ENCODE results near the gene ADRM1.

The ADRM1 gene, protein sequence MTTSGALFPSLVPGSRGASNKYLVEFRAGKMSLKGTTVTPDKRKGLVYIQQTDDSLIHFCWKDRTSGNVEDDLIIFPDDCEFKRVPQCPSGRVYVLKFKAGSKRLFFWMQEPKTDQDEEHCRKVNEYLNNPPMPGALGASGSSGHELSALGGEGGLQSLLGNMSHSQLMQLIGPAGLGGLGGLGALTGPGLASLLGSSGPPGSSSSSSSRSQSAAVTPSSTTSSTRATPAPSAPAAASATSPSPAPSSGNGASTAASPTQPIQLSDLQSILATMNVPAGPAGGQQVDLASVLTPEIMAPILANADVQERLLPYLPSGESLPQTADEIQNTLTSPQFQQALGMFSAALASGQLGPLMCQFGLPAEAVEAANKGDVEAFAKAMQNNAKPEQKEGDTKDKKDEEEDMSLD

DNA sequence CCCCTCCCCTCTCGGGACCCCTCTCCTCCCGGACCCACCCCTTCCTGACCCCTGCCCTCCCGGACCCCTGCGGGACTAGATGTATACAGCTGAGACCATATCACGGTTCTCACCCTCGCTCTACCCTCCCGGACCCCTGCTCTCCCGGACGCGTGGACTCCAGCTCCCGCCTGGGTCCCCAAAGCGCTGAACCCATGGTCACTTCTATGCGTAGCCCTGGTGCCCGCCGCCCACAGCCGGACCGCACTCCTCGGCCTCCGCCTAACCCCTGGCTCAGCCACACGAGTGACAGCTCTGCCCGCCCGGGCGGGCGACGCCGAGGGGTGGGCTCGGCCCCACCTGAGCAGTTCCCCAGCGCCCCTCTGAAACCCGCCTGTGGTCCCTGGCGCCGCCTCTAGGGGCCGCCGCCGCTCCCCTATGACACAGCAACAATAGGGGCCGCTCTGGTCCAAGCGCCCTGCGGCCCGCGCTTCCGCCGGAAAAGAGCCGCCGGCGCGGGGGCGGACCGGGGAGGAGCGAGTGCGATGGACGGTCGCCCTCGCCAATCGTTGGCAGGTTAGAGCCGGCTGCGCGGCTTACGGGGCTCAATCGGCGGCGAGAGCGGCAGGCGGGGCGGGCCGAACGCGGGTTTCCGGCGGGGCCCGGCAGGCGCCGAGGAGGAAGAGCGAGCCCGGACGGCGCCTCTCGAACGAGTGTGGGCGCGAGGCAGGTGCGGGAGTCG, at the start of gene ADRM1:
Gene ADRM1, plus strand, starts transcription at position 657 of the 721 bp plus-strand sequence. CDS start 572 bp downstream, outside the sequence.
- DNase-seq, result peak; percentile 97

DNA sequence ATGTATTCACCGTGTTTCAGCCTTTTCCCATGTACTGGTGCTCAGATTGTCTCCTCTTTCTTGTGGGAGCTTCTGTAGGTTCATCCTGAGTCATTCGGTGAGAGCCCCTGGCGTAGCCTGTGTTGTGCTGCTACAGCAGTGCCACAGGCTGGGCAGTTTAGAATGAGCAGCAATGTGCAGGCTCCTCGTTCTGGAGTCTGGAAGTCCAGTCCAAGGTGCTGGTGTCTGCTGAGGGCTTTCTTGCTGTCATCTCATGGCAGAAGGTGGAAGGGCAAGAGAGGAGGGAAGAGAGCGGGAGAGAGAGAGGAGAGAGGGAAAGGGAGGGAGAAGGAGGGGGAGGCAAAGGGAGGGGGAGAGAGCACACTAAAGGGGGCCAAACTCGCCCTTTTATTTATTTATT, 49.4 kb upstream of the ADRM1 start:
- DNase-seq, result no peak

DNA sequence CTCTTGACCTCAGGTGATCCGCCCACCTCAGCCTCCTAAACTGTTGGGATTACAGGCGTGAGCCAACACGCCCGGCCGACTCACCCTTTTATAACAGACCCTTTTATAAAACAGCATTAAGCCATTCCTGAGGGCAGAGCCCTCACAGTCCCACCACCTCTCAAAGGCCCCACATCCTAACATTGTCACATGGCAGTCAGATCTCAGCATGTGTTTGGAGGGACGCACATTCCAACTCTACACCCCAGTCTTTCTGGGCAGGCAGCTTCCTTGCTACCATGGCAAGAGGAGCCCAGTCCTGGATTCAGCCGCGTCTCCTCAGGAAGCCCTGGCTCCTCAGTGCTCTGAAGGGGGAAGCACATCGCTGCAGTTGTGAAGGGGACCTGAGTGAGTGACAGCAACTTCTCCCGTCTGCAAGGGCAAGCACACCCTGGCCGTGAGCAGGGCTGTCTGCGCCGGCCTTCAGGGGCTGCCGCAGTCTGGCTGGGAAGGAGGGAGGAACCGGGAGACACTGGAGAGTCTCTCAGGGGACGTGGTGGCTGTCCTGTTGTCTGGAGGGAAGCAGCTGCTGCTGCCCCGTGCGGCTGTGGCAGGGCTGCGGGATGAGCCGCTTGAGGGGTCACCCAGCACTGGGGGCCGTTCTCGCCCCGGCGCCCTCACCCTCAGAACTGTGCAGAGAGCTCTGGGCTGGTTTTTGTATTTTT, 48.6 kb upstream of the ADRM1 start:
- no peak for DNase-seq

DNA sequence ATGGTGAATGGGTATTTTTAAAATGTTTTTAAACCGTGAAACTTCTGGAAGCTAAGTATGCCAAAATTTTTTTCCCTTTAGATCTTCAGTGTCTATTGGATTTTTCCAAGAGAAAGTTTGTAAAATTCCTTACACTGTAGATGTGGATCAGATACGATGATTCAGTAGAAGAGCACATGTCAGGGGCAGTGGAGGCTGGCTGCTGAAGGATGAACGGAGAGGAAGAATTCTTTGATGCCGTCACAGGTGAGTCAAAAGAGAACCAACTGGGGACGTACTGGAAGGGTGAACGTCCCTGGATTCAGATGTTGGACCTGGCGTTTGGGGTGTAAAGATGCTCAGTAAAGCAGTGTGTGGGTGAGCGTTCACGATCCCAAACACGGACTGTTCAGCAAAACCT, 46.8 kb upstream of the ADRM1 start:
- DNase-seq, result no peak

DNA sequence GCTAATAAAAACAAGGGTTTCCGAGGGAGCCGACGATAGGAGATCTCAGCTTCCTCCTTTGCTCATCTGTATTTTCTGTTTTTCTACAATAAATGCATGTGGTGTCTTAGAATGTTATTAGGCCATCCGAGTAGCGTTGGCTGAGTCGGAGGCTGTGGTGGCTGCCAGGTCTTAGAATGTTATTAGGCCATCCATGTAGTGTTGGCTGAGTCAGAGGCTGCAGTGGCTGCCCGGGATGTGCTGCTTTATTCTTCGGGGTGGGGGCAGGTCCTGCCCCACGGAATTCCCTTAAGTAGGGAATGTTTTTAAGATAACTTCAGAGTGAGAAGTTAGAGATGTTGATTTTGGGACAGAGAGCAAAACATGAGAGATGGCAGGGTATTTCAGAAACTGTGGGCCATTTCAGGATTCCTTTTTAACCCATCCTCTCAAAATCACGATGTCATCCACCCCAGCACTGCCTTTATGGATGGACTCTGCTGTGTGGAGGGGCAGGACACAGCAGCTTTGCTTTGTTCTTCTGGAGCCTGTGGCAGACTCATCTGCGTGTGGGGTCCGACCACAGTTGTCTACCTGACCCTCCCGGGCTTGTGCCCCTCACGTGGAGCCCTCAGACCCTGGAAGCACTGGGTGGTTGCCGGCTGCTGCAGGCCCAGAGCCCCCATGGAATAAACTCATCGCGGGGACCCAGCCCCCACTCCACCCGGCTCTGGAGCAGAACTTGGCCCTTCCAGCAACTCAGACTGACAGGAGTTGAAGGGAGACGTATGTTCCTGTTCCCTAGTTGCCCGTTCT, 44.1 kb upstream of the ADRM1 start:
- no peak for DNase-seq

DNA sequence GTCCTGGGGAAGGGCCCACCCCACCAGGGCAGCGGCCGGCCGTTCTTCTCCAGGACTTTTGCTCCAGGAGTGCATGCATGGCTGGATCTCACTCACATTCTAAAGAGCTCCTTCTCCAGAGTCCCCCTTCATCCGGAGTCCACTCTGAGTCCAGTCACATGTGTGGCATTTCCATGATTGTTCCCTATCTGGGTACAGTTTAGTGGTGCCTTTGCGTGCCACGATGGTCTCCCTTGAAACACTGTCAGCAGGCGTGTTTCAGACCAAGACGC, 43.6 kb upstream of the ADRM1 start:
- no peak for DNase-seq

DNA sequence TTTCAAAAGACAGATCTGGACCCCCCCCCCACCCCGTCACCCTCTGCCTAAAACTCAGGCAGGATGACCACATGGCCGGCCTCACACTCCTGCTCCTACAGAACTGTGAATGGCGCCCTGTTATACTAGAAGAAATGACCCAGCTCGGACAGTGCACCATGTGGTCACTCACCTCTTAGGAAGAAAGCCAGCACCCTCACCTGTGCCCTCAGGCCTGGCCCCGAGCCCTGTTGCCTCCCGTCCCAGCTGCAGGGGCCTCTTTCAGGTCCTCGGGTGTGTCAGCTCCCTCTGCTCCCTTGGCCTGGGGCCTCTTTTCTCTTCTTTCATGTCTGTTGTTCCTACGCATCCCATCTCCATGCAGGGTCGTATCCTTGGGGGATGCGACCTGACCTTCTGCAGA, 40.7 kb upstream of the ADRM1 start:
- no peak for DNase-seq

DNA sequence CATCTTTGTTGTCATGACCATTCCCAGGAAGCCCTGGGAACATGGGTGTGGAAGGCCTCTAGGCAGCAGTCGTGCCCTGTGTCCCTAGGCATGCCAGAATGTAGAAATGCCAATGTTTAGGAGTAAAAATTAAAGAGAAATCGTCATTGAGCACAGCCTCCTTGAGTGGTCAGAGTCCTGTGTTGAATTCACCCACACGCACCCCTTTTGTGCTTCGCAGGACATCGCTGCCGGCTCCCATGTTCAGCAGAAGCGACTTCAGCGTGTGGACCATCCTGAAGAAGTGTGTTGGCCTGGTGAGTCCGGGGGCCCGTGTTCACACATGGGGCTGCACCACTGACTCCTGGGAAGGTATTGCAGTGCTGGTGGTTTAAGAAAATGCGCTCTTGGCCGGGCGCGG, 39.4 kb upstream of the ADRM1 start:
- DNase-seq, result no peak

DNA sequence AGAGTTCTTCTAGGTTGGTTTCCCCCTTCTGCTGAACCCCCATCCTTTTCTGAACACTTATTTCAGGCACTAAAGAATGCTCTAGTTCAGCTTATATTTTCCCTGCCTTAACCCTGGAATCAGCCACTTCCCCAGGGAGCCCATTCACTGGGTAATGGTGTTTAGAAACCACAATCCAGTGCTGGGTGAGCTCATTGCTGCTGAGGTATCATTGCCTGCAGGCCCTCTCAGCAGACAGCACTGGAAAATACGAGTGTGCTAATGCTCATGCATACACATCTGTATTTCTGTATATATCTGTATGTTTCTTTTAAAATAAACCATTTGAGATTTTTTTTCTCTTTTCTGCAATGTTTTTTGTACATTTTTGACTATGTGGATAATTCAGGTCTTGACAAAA, 37.4 kb upstream of the ADRM1 start:
- DNase-seq, result no peak

DNA sequence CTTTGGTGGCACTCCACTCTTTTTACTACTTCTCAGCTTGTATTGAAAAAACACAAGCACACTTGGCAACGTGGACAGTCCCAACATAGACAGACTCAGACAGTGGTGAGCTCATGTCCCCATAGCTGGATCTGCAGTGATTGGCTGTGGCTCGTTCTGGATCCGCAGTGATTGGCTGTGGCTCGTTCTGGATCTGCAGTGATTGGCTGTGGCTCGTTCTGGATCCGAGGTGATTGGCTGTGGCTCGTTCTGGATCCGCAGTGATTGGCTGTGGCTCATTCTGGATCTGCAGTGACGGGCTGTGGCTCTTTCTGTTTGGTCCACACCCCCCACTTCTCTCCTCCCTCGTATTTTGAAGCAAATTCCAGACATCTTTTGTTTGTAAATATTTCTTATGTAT, 36.5 kb upstream of the ADRM1 start:
- DNase-seq, result peak; percentile 11 to 13

DNA sequence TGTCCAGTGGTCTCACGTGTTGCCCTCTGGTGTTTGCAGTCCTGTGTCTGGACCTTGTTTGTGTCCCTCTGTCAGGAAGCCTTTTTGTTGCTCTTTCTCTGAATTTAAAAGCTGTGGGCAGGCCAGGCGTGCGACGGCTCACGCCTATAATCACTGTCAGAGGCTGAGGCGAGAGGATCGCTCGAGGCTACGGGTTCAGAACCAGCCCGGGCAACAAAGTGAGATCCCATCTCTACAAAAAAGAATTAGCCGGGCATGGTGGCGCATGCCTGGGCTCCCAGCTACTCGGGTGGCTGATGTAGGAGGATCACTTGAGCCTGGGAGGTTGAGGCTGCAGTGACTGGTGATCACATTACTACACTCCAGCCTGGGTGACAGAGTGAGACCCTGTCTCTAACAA, 35.9 kb upstream of the ADRM1 start:
- no peak for DNase-seq

DNA sequence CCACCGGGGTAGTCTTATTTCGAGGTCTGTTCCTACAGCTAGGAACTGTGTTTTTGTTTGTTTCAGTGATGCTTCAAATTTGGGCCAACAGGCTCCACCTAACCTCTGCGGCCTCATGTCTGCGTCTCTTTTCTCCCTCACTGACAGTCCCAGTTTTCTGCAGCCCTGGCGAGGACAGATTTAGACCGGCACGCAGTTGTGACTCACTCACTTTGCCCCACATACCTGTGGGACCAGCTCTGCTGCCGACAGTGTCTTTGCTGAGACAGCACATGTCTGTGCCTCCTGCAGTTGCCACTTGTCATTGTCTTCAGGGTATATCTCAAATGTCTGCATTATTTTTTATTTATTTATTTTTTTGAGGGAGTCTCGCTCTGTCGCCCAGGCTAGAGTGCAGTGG, 35.3 kb upstream of the ADRM1 start:
- no peak for DNase-seq

DNA sequence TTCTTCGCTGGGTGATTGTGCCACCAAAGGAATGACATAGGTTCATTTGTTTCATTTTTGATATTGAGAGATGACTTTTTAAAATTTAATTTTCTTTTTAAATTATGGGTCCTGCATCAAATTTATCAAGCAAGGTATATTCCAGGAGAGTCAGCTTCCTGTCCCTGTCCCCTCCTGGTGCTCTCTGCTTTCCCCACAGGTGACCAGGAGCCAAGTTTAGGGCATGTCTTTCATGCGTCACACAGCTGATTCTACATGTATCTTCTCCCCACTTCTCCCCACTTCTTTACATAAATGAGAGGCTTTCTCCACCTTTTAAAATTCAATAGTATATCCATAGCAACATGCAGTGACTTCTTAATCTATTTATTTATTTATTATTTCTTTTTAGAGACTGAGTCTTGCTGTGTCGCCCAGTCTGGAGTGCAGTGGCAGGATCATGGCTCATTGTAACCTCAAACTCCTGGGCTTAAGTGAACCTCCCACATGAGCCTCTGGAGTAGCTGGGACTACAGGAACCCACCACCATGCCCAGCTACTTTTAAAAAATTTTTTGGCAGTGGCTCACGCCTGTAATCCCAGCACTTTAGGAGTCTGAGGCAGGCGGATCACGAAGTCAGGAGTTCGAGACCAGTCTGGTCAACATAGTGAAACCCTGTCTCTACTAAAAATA, 34.4 kb upstream of the ADRM1 start:
- DNase-seq, result no peak

DNA sequence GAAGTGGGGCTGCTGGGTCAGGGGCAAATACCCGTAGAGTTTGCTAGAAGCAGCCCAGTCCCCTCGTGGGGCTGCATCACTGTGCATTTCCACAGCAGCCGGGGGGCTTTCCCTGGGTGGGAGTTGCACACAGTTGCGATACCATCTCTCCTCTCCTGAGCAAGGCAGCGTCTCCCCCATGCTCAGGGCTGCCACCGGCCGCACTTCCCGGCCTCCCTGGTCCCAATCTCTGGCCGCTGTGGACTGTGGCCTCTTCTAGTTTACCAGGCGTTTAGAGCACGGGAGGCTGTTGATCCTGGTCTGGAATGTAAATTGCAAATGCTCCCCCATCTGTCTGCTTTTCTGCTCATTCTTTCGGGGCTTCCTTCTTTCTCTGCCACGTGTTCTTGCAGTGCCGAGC, 33.4 kb upstream of the ADRM1 start:
- DNase-seq, result no peak

DNA sequence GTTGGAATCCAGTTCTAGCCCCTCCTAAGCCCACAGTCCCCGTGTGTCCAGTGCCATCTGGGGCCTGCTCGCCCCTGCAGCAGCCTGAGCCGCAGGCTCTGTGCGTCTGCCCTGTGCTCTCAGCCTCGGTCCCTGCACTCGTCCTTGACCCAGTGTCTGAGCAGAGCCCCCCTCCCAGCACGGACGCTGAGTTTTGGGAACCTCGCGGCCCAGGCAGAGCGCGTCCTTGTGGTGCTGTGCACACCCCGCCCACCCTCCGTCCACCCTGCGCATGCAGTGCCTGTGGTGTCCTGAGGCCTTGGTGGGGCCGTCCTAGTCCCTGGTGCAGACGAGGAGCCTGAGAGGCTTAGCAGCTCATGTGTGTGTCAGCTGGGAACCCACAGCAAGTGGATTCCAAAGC, 32.9 kb upstream of the ADRM1 start:
- DNase-seq, result no peak

DNA sequence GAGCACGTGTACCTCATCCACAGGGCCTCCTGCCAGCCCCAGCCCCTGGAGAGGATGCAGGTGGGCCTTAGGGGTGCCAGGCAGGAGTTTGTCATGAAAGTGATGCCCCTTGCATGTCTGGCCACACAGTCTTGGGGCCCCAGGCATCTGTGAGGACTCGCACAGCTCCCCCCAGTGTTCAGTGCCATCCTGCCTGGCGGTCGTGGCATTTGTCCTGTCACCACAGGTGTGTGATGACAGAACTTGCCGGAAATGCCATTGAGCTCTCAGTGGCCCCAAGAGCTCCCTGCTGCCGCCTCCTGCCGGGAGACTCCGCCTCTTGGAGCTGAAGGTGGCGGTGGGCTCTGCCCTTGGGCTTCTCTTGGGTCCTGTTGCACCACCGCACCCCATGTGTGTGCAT, 30.6 kb upstream of the ADRM1 start:
- DNase-seq, result no peak

DNA sequence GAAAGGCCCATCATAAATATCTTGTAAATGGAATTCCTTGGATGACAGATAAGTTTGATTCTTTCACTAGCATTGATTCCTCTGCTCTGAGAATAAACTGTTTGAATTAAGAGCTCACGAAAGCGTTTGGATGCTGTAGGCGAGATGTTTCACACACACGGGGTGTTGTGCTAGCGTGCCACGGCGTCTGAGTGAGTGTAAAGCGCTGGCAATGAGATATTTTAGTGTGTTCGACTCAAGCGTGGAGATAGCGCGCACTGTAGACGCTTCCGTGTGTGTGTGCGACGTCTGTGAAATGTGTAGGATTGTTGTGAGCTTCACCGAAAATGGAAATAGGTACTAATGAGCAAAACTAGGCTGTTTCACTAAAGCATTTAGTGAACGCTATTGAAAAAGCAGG, 29.4 kb upstream of the ADRM1 start:
- DNase-seq, result no peak

DNA sequence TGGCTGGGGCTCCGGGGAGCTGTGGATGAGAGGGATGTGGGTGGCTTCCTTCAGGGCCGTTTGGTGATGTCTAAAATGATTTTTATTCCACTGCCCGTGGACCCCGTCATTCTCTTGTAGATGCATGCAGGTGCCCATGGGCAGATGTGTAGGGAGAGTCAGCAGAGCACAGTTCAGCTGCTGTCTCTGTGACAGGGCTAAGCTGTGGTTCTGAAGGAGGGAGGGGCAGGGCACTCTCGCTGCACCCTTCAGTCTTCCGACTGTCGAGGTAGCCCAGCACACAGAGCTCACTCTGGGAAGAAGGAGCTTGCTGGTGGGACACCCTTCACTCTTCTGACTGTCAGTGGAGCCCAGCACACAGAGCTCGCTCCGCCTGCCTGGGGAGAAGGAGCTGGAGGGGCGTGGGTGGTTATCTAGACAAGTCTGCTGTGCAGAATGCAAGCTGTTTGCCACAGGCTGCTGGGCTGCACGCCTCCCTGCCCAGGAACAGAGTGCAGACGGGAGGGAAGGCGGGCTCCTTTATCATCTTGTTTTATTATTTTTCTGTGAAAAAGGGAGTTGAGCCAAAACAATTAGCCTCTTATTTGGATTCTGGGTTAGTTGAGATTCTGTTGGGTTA, 28.4 kb upstream of the ADRM1 start:
- DNase-seq, result no peak

DNA sequence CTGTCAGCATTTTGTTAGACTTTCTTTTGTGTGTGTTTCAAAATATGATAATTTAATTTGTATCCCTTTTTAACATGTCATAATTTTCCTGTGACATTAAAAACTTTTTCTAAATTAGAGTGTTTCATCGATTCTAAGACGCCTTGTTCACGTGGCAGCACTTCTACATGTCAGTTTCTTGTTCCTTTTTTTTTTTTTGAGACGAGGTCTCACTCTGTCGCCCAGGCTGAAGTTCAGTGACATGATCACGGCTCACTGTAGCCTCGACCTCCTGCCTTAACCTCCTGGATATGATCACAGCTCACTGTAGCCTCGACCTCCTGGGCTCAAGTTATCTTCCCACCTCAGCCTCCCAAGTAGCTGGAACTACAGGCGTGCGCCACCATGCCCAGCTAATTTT, 27.6 kb upstream of the ADRM1 start:
- DNase-seq, result no peak

DNA sequence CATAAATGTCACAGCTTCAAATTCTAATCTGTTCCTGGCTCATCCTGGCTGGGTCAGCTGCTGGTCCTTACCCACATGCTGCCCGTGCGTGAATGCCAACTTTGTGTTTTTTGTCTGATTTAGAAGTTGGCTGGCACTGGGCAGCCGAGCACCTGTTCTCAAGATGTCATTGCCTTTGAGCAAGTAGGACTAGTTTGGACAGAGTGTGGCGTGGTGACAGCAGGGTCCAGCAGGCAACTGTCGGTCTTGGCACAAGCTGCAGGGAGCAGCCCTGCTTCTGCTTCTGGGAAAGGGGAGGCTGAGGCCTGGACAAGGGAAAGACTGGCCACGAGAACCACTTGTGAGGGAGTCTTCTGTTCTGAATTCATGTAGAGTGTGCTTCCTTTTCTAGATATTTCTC, 26.4 kb upstream of the ADRM1 start:
- no peak for DNase-seq

DNA sequence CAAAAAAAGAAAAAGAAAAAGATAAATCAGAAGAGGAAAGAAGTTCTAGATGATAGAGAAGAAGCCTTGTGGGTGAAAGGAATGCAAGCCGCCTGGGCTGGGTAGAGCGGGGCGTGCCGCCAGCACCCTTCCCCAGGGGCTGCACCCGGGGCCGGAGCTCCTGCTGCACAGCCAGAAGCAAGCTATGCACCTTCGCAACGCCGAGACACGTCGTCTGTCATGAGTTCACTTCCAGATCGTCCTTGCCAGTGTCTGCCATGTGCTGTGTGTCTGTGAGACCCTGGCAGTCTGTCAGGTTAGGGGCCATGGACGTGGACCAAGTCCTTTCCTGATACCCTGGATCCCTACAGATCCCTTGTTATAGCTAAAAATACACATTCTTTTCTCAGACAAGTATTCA, 25.5 kb upstream of the ADRM1 start:
- no peak for DNase-seq

DNA sequence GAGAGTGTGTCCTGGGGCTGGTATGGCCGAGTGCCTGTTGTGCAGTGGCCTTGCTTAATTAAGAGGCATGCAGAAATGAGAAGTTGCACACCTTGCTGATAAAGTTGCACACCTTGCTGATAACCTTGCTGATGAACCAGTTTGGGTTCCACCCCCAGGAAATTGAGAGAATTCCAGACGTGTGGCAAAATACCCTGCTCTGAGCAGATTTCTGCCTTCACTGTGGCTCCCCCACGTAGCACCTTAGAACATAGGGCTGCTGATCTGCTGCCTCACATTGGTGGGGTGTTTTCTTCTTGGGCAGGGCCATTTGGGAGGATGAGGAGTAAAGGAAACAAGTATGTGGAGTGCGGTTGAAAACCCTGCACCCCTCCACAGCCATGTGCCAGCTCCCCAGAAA, 22.5 kb upstream of the ADRM1 start:
- DNase-seq, result no peak
